ENCODE measurements around the gene MAP1LC3B.

GRCh38 chr16:87344165-87344930, 47.8 kb upstream of the MAP1LC3B start:
- TF ChIP-seq POLR2AphosphoS5 (IDR thresholded peaks at IDR 0.05; ENCODE audit: low read depth, low read length): no peak
- no peak for TF ChIP-seq TAF1 (IDR thresholded peaks at IDR 0.05; ENCODE audit: low read depth, low read length)
- TF ChIP-seq POLR2A (IDR thresholded peaks at IDR 0.05; ENCODE audit: low read depth, low read length): no peak
- TF ChIP-seq SPI1 (IDR thresholded peaks at IDR 0.05; ENCODE audit: low read depth, low read length): no peak

Data from GM12891 (cell line).